Astrocyte (in vitro differentiated cells and primary cell): ENCODE data around the gene DMRTB1. TPM values are rescaled to one million over a fixed set of nuclear protein-coding genes. Genes with fewer than 3 reads are reported as not detected.

Experiments
- DNase-seq: peaks from one replicate; pipeline ENCODE4 v3.0.0-alpha.2; 2010; ENCODE audit warnings: low read depth
- FAIRE-seq: peaks from 2 replicates; lab custom pipeline; 2011; peaks lifted over from hg19 to GRCh38; lab: Jason Lieb, UNC
- H2AFZ ChIP-seq: 2 replicates; pipeline ENCODE4 v1.6.0; 2012; ENCODE audit warnings: low read depth, low read length, inconsistent platforms
- H3K27ac ChIP-seq: 2 replicates; pipeline ENCODE4 v1.5.1; 2011; ENCODE audit warnings: low read depth, low read length, inconsistent platforms
- H3K27me3 ChIP-seq: 2 replicates; pipeline ENCODE4 v1.6.0; 2011; ENCODE audit warnings: low read length, inconsistent platforms; ENCODE audit not compliant: insufficient read depth
- H3K36me3 ChIP-seq: 2 replicates; pipeline ENCODE4 v1.5.1; 2011; ENCODE audit warnings: low read length, inconsistent platforms; ENCODE audit not compliant: insufficient read depth
- H3K4me1 ChIP-seq: 2 replicates; pipeline ENCODE4 v1.5.1; 2011; ENCODE audit warnings: low read length, inconsistent platforms; ENCODE audit not compliant: insufficient read depth
- H3K4me2 ChIP-seq: 2 replicates; pipeline ENCODE4 v1.6.0; 2012; ENCODE audit warnings: low read length, inconsistent platforms
- H3K4me3 ChIP-seq: 2 replicates; pipeline ENCODE4 v1.5.1; 2011; ENCODE audit warnings: low read depth, mild to moderate bottlenecking, low read length, inconsistent platforms; ENCODE audit not compliant: insufficient read depth
- H3K79me2 ChIP-seq: 2 replicates; pipeline ENCODE4 v1.6.0; 2012; ENCODE audit warnings: mild to moderate bottlenecking, low read length, inconsistent platforms; ENCODE audit not compliant: insufficient read depth
- H3K9ac ChIP-seq: 2 replicates; pipeline ENCODE4 v1.6.0; 2012; ENCODE audit warnings: mild to moderate bottlenecking, low read length, inconsistent platforms
- H3K9me3 ChIP-seq: 2 replicates; pipeline ENCODE4 v1.5.1; 2012; ENCODE audit warnings: low read depth, mild to moderate bottlenecking, low read length, inconsistent platforms; ENCODE audit not compliant: insufficient read depth
- H4K20me1 ChIP-seq: 2 replicates; pipeline ENCODE4 v1.6.0; 2012; ENCODE audit warnings: low read length, inconsistent platforms; ENCODE audit not compliant: insufficient read depth
- H3K27ac Mint-ChIP-seq: one replicate; pipeline ENCODE4 v1.8.0; 2021; ENCODE audit warnings: mild to moderate bottlenecking, mixed read lengths; ENCODE audit not compliant: unreplicated experiment
- H3K27me3 Mint-ChIP-seq: one replicate; pipeline ENCODE4 v1.8.0; 2021; ENCODE audit warnings: low read depth, mixed read lengths; ENCODE audit not compliant: unreplicated experiment
- H3K36me3 Mint-ChIP-seq: one replicate; pipeline ENCODE4 v1.8.0; 2021; ENCODE audit warnings: low read depth, mixed read lengths; ENCODE audit not compliant: unreplicated experiment
- H3K4me1 Mint-ChIP-seq: one replicate; pipeline ENCODE4 v1.8.0; 2021; ENCODE audit warnings: low read depth, mixed read lengths; ENCODE audit not compliant: unreplicated experiment
- H3K4me3 Mint-ChIP-seq: one replicate; pipeline ENCODE4 v1.8.0; 2021; ENCODE audit warnings: mild to moderate bottlenecking, moderate library complexity, mixed read lengths; ENCODE audit not compliant: unreplicated experiment
- H3K9me3 Mint-ChIP-seq: one replicate; pipeline ENCODE4 v1.8.0; 2021; ENCODE audit warnings: mild to moderate bottlenecking, mixed read lengths; ENCODE audit not compliant: unreplicated experiment
- EZH2 ChIP-seq: IDR thresholded peaks from 2 replicates; pipeline ENCODE4 v1.6.1; 2012; ENCODE audit warnings: mild to moderate bottlenecking, low read length, inconsistent platforms; ENCODE audit not compliant: insufficient read depth
- total RNA-seq: library from RNA; stranded (reverse); gene quantifications from 2 replicates; pipeline ENCODE4 v1.2.1, GENCODE V29; 2021
- TF ChIP-seq, protein P1 (sequence below): IDR thresholded peaks from 2 replicates; pipeline ENCODE4 v1.5.1; 2011; ENCODE audit warnings: low read depth, mild to moderate bottlenecking, inconsistent platforms, low read length, moderate library complexity; ENCODE audit not compliant: insufficient read depth

Gene DMRTB1
- total RNA-seq, 1 donor from 2014 or later: not detected

DNA sequence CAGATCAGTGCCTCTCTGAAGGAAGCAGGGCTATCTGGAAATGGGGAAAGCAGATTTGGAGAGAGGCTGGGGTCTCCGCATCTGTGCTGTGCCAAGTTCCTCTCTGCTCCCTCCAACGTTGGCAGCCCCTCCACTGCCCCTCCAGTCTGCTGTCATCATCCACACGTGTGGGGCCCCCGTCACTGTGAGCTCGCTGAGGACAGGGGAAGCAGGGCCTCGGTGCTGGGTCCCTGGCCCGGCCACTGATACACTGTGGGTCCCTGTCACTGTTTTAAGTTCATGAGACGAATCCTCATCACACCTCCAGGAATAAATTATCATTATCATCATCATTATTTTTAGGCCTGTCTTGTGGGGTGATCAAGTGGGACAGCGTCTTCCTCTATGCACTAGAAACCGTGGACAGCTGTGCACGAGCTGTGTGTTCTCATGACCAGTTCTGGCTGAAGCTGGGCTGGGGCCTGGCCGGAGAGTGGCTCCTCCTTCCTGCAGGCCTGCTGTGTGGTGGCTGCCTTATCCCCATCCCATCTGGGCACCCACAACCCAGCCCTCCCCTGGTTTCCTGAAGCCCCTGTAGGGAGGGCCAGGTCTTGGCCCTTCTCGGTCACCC is 52.2 kb downstream of the DMRTB1 start:
- H4K20me1 ChIP-seq: peaks cover 80% of the 10 kb centered on the region
- Mint-ChIP-seq H3K4me3 (no peak overlapping the region), H3K27ac (no peak overlapping the region), H3K27me3 (peaks cover 28% of the 10 kb centered on the region), H3K9me3 (no peaks in the 10 kb centered on the region), H3K4me1 (peaks cover 1% of the 10 kb centered on the region), H3K36me3 (no peaks in the 10 kb centered on the region)
- H3K79me2 ChIP-seq: no peaks in the 10 kb centered on the region
- no peak overlapping the region for H3K27ac ChIP-seq
- no peak overlapping the region for H2AFZ ChIP-seq
- TF ChIP-seq, protein P1, sequence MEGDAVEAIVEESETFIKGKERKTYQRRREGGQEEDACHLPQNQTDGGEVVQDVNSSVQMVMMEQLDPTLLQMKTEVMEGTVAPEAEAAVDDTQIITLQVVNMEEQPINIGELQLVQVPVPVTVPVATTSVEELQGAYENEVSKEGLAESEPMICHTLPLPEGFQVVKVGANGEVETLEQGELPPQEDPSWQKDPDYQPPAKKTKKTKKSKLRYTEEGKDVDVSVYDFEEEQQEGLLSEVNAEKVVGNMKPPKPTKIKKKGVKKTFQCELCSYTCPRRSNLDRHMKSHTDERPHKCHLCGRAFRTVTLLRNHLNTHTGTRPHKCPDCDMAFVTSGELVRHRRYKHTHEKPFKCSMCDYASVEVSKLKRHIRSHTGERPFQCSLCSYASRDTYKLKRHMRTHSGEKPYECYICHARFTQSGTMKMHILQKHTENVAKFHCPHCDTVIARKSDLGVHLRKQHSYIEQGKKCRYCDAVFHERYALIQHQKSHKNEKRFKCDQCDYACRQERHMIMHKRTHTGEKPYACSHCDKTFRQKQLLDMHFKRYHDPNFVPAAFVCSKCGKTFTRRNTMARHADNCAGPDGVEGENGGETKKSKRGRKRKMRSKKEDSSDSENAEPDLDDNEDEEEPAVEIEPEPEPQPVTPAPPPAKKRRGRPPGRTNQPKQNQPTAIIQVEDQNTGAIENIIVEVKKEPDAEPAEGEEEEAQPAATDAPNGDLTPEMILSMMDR: no peak
- no peak for TF ChIP-seq EZH2
- H3K9ac ChIP-seq: no peak overlapping the region
- H3K27me3 ChIP-seq: no peaks in the 10 kb centered on the region
- FAIRE-seq (no peak), DNase-seq (no peak)
- no peak overlapping the region for H3K4me2 ChIP-seq
- H3K36me3 ChIP-seq: peaks cover 5% of the 10 kb centered on the region
- H3K4me3 ChIP-seq: no peak overlapping the region
- peaks cover 19% of the 10 kb centered on the region for H3K4me1 ChIP-seq
- H3K9me3 ChIP-seq: no peaks in the 10 kb centered on the region

DNA sequence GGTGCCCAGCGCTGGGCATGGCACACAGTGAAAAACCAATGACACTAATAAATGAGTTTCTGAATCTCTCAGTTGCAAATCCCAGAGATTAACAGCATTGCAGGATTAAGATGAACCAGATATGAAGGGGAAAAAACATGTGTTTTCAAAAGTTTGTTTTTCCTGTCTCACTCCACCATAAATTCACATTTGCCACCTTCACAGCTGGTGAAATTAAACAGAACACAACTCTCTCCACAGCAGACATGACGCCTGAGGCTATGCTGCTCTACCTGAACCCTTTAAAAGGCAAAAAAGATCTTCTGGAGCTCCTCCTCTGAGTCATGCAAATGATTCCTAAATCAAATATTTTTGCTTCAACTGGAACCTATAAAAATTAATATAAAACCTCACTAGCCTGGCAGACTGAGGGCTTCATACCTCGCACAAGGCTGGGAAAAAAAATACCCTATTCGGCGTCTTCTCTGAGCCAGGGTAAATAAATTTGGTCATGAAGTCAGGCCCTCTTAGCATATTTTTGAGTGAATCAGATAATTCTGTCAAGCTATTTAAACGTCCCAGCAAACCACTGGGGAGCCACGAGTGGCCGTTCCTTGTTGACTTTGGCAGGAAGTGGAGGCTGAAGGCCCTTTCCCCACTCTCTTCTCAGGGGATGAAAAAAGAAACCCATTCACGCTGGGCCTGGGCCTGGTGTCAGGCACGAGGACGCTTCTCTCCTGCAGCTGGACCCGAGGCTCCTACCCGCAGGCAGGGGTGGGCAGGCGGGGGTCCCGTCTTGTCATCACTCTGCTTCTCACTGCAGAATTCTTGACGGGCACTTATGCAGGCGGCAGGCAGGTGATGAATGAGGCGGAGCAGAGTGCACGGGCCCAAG is 53.0 kb downstream of the DMRTB1 start:
- H2AFZ ChIP-seq: no peak overlapping the region
- TF ChIP-seq, protein P1: no peak
- no peak for TF ChIP-seq EZH2
- peak overlapping the region; percentile 36 for H3K4me2 ChIP-seq
- H3K4me1 ChIP-seq: peaks cover 19% of the 10 kb centered on the region
- H3K36me3 ChIP-seq: peaks cover 5% of the 10 kb centered on the region
- Mint-ChIP-seq H3K27me3 (peaks cover 26% of the 10 kb centered on the region), H3K36me3 (no peaks in the 10 kb centered on the region), H3K9me3 (no peaks in the 10 kb centered on the region), H3K27ac (no peak overlapping the region), H3K4me1 (peaks cover 1% of the 10 kb centered on the region), H3K4me3 (no peak overlapping the region)
- no peak overlapping the region for H3K4me3 ChIP-seq
- H3K27me3 ChIP-seq: no peaks in the 10 kb centered on the region
- H4K20me1 ChIP-seq: peaks cover 85% of the 10 kb centered on the region
- no peaks in the 10 kb centered on the region for H3K9me3 ChIP-seq
- peak overlapping the region; percentile 47 for H3K9ac ChIP-seq
- DNase-seq: peak; percentile 94
- H3K79me2 ChIP-seq: no peaks in the 10 kb centered on the region
- peak; percentile 41 for FAIRE-seq
- peak overlapping the region; percentile 39 for H3K27ac ChIP-seq
